ENCODE results near the gene DYNC1I1.

GRCh38 chr7:95960706-95961244 lies 188.4 kb downstream of the DYNC1I1 start:
- no peak for TF ChIP-seq CTCF (IDR thresholded peaks at IDR 0.05)
- no peak for TF ChIP-seq POLR2A (IDR thresholded peaks at IDR 0.05)
